HEK293T (cell line): ENCODE data around the gene TMPRSS4.

Source experiments
- CTCF ChIA-PET: fragments of 350-600 bp; formaldehyde crosslinking; extraction: SDS; loops from one replicate; lab custom pipeline; 2021; ENCODE audit warnings: antibody characterized with exemption, inconsistent platforms; lab: Yijun Ruan, JAX
- POLR2A ChIA-PET: fragments of 350-600 bp; formaldehyde crosslinking; extraction: SDS; loops from one replicate; lab custom pipeline; 2020; ENCODE audit warnings: antibody characterized with exemption, inconsistent platforms; lab: Yijun Ruan, JAX
- DNase-seq: peaks from one replicate; pipeline ENCODE4 v3.0.0; 2012; ENCODE audit warnings: mixed read lengths; ENCODE audit errors: extremely low spot score
- ARNT ChIP-seq: fragments of 450-650 bp; IDR thresholded peaks from 2 replicates; pipeline ENCODE4 v1.6.1; 2017; ENCODE audit warnings: mild to moderate bottlenecking
- BHLHE40 ChIP-seq: fragments of 450-650 bp; IDR thresholded peaks from 2 replicates; pipeline ENCODE4 v1.6.1; 2016; ENCODE audit warnings: mild to moderate bottlenecking, moderate library complexity, borderline replicate concordance
- CTBP1 ChIP-seq: fragments of 450-650 bp; IDR thresholded peaks from 2 replicates; pipeline ENCODE4 v1.6.1; 2016; ENCODE audit warnings: borderline replicate concordance
- ELF4 ChIP-seq: fragments of 450-650 bp; IDR thresholded peaks from 2 replicates; pipeline ENCODE4 v1.6.1; 2017; ENCODE audit warnings: antibody characterized with exemption
- FOXA1 ChIP-seq: fragments of 450-650 bp; IDR thresholded peaks from 2 replicates; pipeline ENCODE4 v1.6.1; 2016; ENCODE audit warnings: mild to moderate bottlenecking
- FOXK2 ChIP-seq: fragments of 450-650 bp; IDR thresholded peaks from 2 replicates; pipeline ENCODE4 v1.6.1; 2016; ENCODE audit warnings: mild to moderate bottlenecking
- FOXM1 ChIP-seq: fragments of 450-650 bp; IDR thresholded peaks from 2 replicates; pipeline ENCODE4 v1.6.1; 2017; ENCODE audit warnings: mild to moderate bottlenecking, borderline replicate concordance
- HDGF ChIP-seq: fragments of 450-650 bp; IDR thresholded peaks from 2 replicates; pipeline ENCODE4 v1.6.1; 2017; ENCODE audit warnings: antibody characterized with exemption, borderline replicate concordance
- L3MBTL2 ChIP-seq: fragments of 450-650 bp; conservative IDR thresholded peaks from 2 replicates; pipeline ENCODE4 v1.6.1; 2016; ENCODE audit warnings: mild to moderate bottlenecking
- LEF1 ChIP-seq: fragments of 450-650 bp; IDR thresholded peaks from 2 replicates; pipeline ENCODE4 v1.6.1; 2017; ENCODE audit warnings: mild to moderate bottlenecking, borderline replicate concordance
- NFRKB ChIP-seq: fragments of 450-650 bp; IDR thresholded peaks from 2 replicates; pipeline ENCODE4 v1.6.1; 2016; ENCODE audit warnings: mild to moderate bottlenecking, moderate library complexity
- PKNOX1 ChIP-seq: fragments of 450-650 bp; IDR thresholded peaks from 2 replicates; pipeline ENCODE4 v1.6.1; 2016
- SP1 ChIP-seq: fragments of 450-650 bp; IDR thresholded peaks from 2 replicates; pipeline ENCODE4 v1.6.1; 2017
- SUZ12 ChIP-seq: fragments of 450-650 bp; IDR thresholded peaks from 2 replicates; pipeline ENCODE4 v1.6.1; 2016; ENCODE audit warnings: mild to moderate bottlenecking
- TARDBP ChIP-seq: fragments of 450-650 bp; IDR thresholded peaks from 2 replicates; pipeline ENCODE4 v1.6.1; 2016
- ZNF384 ChIP-seq: fragments of 450-650 bp; IDR thresholded peaks from 2 replicates; pipeline ENCODE4 v1.6.1; 2016

The TMPRSS4 gene

GRCh38 chr11:118079491-118079890, 2.6 kb downstream of the TMPRSS4 start:
- TF ChIP-seq ARNT = no peak
- no peak for TF ChIP-seq L3MBTL2
- TF ChIP-seq ZNF384 = no peak
- no peak for TF ChIP-seq FOXK2
- no peak for TF ChIP-seq ELF4
- TF ChIP-seq LEF1 = no peak
- TF ChIP-seq BHLHE40 = no peak
- no peak for TF ChIP-seq SUZ12
- TF ChIP-seq CTBP1 = no peak
- no peak for TF ChIP-seq FOXA1
- no peak for TF ChIP-seq HDGF
- TF ChIP-seq SP1 = no peak
- no peak for TF ChIP-seq TARDBP
- no peak for TF ChIP-seq PKNOX1
- no peak for TF ChIP-seq NFRKB
- TF ChIP-seq FOXM1 = no peak
- ChIA-PET POLR2A (no interaction called here), CTCF (no interaction called here)
- DNase-seq = no peak

- ChIA-PET CTCF (no interaction called here), POLR2A (no interaction called here)
- TF ChIP-seq FOXK2 (no peak), HDGF (no peak)
- no peak for DNase-seq
Measured at GRCh38 chr11:118080296-118080695, 3.4 kb downstream of the TMPRSS4 start.

- ChIA-PET CTCF (no interaction called here), POLR2A (no interaction called here)
- no peak for DNase-seq
- TF ChIP-seq ZNF384 = no peak
- no peak for TF ChIP-seq HDGF
- TF ChIP-seq SUZ12 = no peak
- TF ChIP-seq SP1 = no peak
- no peak for TF ChIP-seq L3MBTL2
- TF ChIP-seq BHLHE40 = no peak
- TF ChIP-seq PKNOX1 = no peak
- no peak for TF ChIP-seq FOXM1
- no peak for TF ChIP-seq LEF1
- TF ChIP-seq NFRKB = no peak
- no peak for TF ChIP-seq FOXK2
- no peak for TF ChIP-seq TARDBP
- TF ChIP-seq ELF4 = no peak
- no peak for TF ChIP-seq CTBP1
- TF ChIP-seq ARNT = no peak
- TF ChIP-seq FOXA1 = no peak
Measured at GRCh38 chr11:118081241-118081958, 4.5 kb downstream of the TMPRSS4 start.

GRCh38 chr11:118082880-118083552, 6.1 kb downstream of the TMPRSS4 start:
- DNase-seq = no peak
- CTCF ChIA-PET = no interaction called here
- POLR2A ChIA-PET = no interaction called here
- TF ChIP-seq FOXM1 (no peak), HDGF (no peak)

- TF ChIP-seq ELF4 (no peak), FOXK2 (no peak), FOXM1 (no peak), NFRKB (no peak), L3MBTL2 (no peak), SUZ12 (no peak), TARDBP (no peak), ARNT (no peak), FOXA1 (no peak), ZNF384 (no peak), HDGF (no peak)
- no peak for DNase-seq
- CTCF ChIA-PET = no interaction called here
- POLR2A ChIA-PET = no interaction called here
Measured at GRCh38 chr11:118084247-118084646, 7.4 kb downstream of the TMPRSS4 start.

- CTCF ChIA-PET = no interaction called here
- DNase-seq = no peak
- POLR2A ChIA-PET = no interaction called here
- TF ChIP-seq ZNF384 (no peak), SUZ12 (no peak), CTBP1 (no peak), BHLHE40 (no peak), SP1 (no peak)
Measured at GRCh38 chr11:118084656-118085055, 7.8 kb downstream of the TMPRSS4 start.
